CD8-positive, alpha-beta memory T cell (primary cell): ENCODE results near the gene CHCHD4. TPM values are rescaled to one million over a fixed set of nuclear protein-coding genes. Genes with fewer than 3 reads are reported as not detected.
A peak's percentile ranks its signal among the peaks of the same experiment; 100 is the strongest.

Experiments
- CTCF ChIA-PET: fragments of 350-600 bp; sonication (Branson Sonifier 250); formaldehyde crosslinking; loops from one replicate; lab custom pipeline; 2021; ENCODE audit warnings: antibody characterized with exemption; lab: Charles Lee
- POLR2A ChIA-PET: fragments of 350-600 bp; sonication (Branson Sonifier 250); formaldehyde crosslinking; loops from one replicate; lab custom pipeline; 2021; ENCODE audit warnings: antibody characterized with exemption; lab: Charles Lee
- DNase-seq, 5 donors: peaks; one replicate each; pipeline versions ENCODE4 v3.0.0 to v3.0.0-alpha.2; 2020 to 2022; ENCODE audit warnings: mixed read lengths in 1 of 5
- H3K27ac ChIP-seq: one replicate; pipeline ENCODE4 v1.7.0; 2013; ENCODE audit warnings: low read depth, mild to moderate bottlenecking, low read length, moderate library complexity
- H3K27me3 ChIP-seq: 2 replicates; pipeline ENCODE4 v1.7.0; 2013; ENCODE audit warnings: low read length, mild to moderate bottlenecking; ENCODE audit not compliant: insufficient read depth, poor library complexity, severe bottlenecking
- H3K36me3 ChIP-seq: 2 replicates; pipeline ENCODE4 v1.7.0; 2013; ENCODE audit warnings: mild to moderate bottlenecking, low read length, moderate library complexity; ENCODE audit not compliant: insufficient read depth
- H3K4me1 ChIP-seq: 2 replicates; pipeline ENCODE4 v1.7.0; 2013; ENCODE audit warnings: mild to moderate bottlenecking, low read length, moderate library complexity; ENCODE audit not compliant: insufficient read depth
- H3K4me3 ChIP-seq: 2 replicates; pipeline ENCODE4 v1.7.0; 2013; ENCODE audit warnings: mild to moderate bottlenecking, low read length
- H3K9me3 ChIP-seq: 2 replicates; pipeline ENCODE4 v1.7.0; 2013; ENCODE audit warnings: mild to moderate bottlenecking, low read length
- H3K27ac Mint-ChIP-seq, 8 donors: one replicate each; pipeline ENCODE4 v1.8.0; 2020 to 2021; ENCODE audit warnings: mixed read lengths in 8 of 8, mild to moderate bottlenecking in 6 of 8, inconsistent platforms in 3 of 8, moderate library complexity in 3 of 8
- H3K27me3 Mint-ChIP-seq, 2 donors: one replicate each; pipeline ENCODE4 v1.8.0; 2020 to 2021; ENCODE audit warnings: mixed read lengths in 2 of 2, mild to moderate bottlenecking in 1 of 2, moderate library complexity in 1 of 2
- H3K36me3 Mint-ChIP-seq, 3 donors: one replicate each; pipeline ENCODE4 v1.8.0; 2020 to 2021; ENCODE audit warnings: mixed read lengths in 3 of 3, inconsistent platforms in 1 of 3, mild to moderate bottlenecking in 1 of 3
- H3K4me1 Mint-ChIP-seq, 3 donors: one replicate each; pipeline ENCODE4 v1.8.0; 2020 to 2021; ENCODE audit warnings: mixed read lengths in 3 of 3, inconsistent platforms in 1 of 3, mild to moderate bottlenecking in 1 of 3
- H3K4me3 Mint-ChIP-seq, 7 donors: one replicate each; pipeline ENCODE4 v1.8.0; 2020 to 2021; ENCODE audit warnings: mixed read lengths in 7 of 7, mild to moderate bottlenecking in 6 of 7, moderate library complexity in 4 of 7, inconsistent platforms in 2 of 7
- H3K9me3 Mint-ChIP-seq, 5 donors: one replicate each; pipeline ENCODE4 v1.8.0; 2020 to 2022; ENCODE audit warnings: mixed read lengths in 5 of 5, mild to moderate bottlenecking in 3 of 5, moderate library complexity in 2 of 5, inconsistent platforms in 1 of 5
- polyA plus RNA-seq: library from polyadenylated mRNA; unstranded; fragments of 300-500 nt; fragmentation: Illumina TruSeq; gene quantifications from one replicate; pipeline ENCODE4 v1.2.3, GENCODE V29; 2021
- total RNA-seq, 2 experiments: library from RNA; stranded (reverse); gene quantifications; one replicate each; pipeline ENCODE4 v1.2.3, GENCODE V29; 2021

The CHCHD4 gene
- total and polyA plus RNA-seq, 3 experiments from 2014 or later, result 13.9 to 21.8 (median 21.7) TPM

DNA sequence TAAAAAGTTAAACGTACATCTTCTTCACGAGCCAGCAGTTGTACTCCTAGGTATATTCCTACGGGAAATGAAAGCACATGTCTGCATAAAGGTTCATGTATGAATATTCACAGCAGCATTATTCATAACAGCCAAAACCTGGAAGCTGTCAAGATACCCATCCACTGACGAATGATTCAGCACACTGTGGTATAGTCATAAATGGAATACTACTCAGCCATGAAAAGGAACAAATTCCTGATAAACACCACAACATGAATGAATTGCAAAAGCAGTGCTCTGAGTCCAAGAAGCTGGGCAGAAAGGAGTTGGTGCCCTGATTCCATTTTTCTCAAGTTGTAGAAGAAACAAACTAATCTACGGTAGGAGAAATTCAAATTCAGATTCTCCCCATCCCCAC, 4.1 kb upstream of the CHCHD4 start:
- Histone ChIP-seq H3K27ac (no peak overlapping the region), H3K27me3 (no peaks in the 10 kb centered on the region), H3K9me3 (no peaks in the 10 kb centered on the region), H3K4me1 (peaks cover 28% of the 10 kb centered on the region), H3K4me3 (no peak overlapping the region), H3K36me3 (peaks cover 52% of the 10 kb centered on the region)
- POLR2A ChIA-PET, result no interaction called here
- peaks cover 10 to 85% (median 21%) of the 10 kb centered on the region in 3 donors for H3K36me3 Mint-ChIP-seq
- no peaks in the 10 kb centered on the region for H3K9me3 Mint-ChIP-seq
- H3K27me3 Mint-ChIP-seq, result peaks cover 0 to 5% of the 10 kb centered on the region in 2 donors
- H3K27ac Mint-ChIP-seq, result peak overlapping the region in 2 of 8 donors; percentile 84 to 98
- H3K4me1 Mint-ChIP-seq, result peaks cover 36 to 44% (median 43%) of the 10 kb centered on the region in 3 donors
- CTCF ChIA-PET, result no interaction called here
- no peak for DNase-seq
- H3K4me3 Mint-ChIP-seq, result peak overlapping the region in 1 of 7 donors; percentile 99

GRCh38 chr3:14127516-14128161, 3.0 kb upstream of the CHCHD4 start:
- Histone ChIP-seq H3K27ac (no peak overlapping the region), H3K9me3 (no peaks in the 10 kb centered on the region), H3K36me3 (peaks cover 43% of the 10 kb centered on the region), H3K4me3 (no peak overlapping the region), H3K4me1 (peaks cover 34% of the 10 kb centered on the region), H3K27me3 (no peaks in the 10 kb centered on the region)
- peak overlapping the region in 7 of 8 donors; percentile 13 to 98 (median 64) for H3K27ac Mint-ChIP-seq
- no peaks in the 10 kb centered on the region for H3K9me3 Mint-ChIP-seq
- DNase-seq, result no peak
- CTCF ChIA-PET, result interaction anchor here (0.7 kb wide), 1 partner anchor 51 kb away, joined by 3 read pairs; the partner anchor contains the start of genes LSM3 and XPC
- H3K4me3 Mint-ChIP-seq, result peak overlapping the region in 5 of 7 donors; percentile 29 to 99 (median 93)
- peaks cover 47 to 55% (median 54%) of the 10 kb centered on the region in 3 donors for H3K4me1 Mint-ChIP-seq
- POLR2A ChIA-PET, result no interaction called here
- H3K36me3 Mint-ChIP-seq, result peaks cover 10 to 74% (median 21%) of the 10 kb centered on the region in 3 donors
- peaks cover 0 to 5% of the 10 kb centered on the region in 2 donors for H3K27me3 Mint-ChIP-seq

DNA sequence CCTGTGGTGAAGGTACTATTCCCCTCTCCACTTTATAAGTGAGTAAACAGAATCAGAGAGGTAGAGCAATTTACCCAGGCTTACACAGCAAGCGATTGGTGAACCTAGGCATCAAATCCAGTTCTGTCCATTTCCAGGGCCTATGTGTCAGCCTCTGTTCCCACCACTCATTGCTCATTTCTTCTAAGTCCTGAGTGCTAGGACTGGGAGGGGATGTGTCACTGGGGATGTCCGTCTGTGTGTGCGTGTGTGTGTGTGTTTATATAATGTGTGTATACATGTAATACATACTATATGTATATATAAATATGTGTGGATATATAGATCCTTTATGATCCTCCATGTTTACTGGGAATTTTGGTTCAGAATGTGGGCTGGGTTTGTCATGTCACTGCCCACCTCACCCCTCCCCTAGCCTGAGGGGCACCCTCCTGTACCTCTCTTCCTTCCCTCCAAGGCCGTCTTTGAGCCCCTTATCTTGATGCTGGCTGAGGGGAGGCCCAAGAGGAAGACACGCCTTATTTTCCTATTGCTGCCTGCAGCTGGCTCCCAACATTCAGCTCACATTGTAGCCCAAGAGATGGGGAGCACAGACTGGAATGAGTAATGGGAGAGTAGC, 2.3 kb upstream of the CHCHD4 start:
- H3K36me3 Mint-ChIP-seq, result peaks cover 10 to 70% (median 21%) of the 10 kb centered on the region in 3 donors
- Histone ChIP-seq H3K9me3 (no peaks in the 10 kb centered on the region), H3K36me3 (peaks cover 36% of the 10 kb centered on the region), H3K27me3 (no peaks in the 10 kb centered on the region), H3K27ac (no peak overlapping the region), H3K4me1 (peaks cover 34% of the 10 kb centered on the region), H3K4me3 (no peak overlapping the region)
- H3K9me3 Mint-ChIP-seq, result no peaks in the 10 kb centered on the region
- peaks cover 0 to 5% of the 10 kb centered on the region in 2 donors for H3K27me3 Mint-ChIP-seq
- H3K27ac Mint-ChIP-seq, result peak overlapping the region in 7 of 8 donors; percentile 74 to 98 (median 95)
- H3K4me3 Mint-ChIP-seq, result peak overlapping the region; percentile 81 to 99 (median 96)
- no peak for DNase-seq
- peaks cover 52 to 61% (median 60%) of the 10 kb centered on the region in 3 donors for H3K4me1 Mint-ChIP-seq
- ChIA-PET CTCF (no interaction called here), POLR2A (no interaction called here)

- Mint-ChIP-seq H3K4me1 (peaks cover 52 to 65% (median 63%) of the 10 kb centered on the region in 3 donors), H3K9me3 (no peaks in the 10 kb centered on the region), H3K27ac (peak overlapping the region; percentile 95 to 99 (median 98)), H3K36me3 (peaks cover 10 to 70% (median 19%) of the 10 kb centered on the region in 3 donors), H3K4me3 (peak overlapping the region; percentile 93 to 99 (median 97)), H3K27me3 (peaks cover 0 to 5% of the 10 kb centered on the region in 2 donors)
- H3K27me3 ChIP-seq, result no peaks in the 10 kb centered on the region
- H3K36me3 ChIP-seq, result peaks cover 32% of the 10 kb centered on the region
- H3K9me3 ChIP-seq, result no peaks in the 10 kb centered on the region
- peaks cover 34% of the 10 kb centered on the region for H3K4me1 ChIP-seq
- H3K4me3 ChIP-seq, result peak overlapping the region; percentile 99
- ChIA-PET POLR2A (interaction anchor here (1.0 to 3.6 kb wide), 4 partner anchors 16 to 52 kb away, joined by 3 to 78 read pairs (median 20); partner anchors contain the start of genes LSM3 and XPC), CTCF (interaction anchor here (1.4 to 4.1 kb wide), 5 partner anchors 12 to 230 kb away, joined by 4 to 30 read pairs (median 12); partner anchors contain the start of genes LSM3 and XPC)
- no peak for DNase-seq
- H3K27ac ChIP-seq, result peak overlapping the region; percentile 94
Measured at GRCh38 chr3:14126017-14126886, 1.6 kb upstream of the CHCHD4 start.

DNA sequence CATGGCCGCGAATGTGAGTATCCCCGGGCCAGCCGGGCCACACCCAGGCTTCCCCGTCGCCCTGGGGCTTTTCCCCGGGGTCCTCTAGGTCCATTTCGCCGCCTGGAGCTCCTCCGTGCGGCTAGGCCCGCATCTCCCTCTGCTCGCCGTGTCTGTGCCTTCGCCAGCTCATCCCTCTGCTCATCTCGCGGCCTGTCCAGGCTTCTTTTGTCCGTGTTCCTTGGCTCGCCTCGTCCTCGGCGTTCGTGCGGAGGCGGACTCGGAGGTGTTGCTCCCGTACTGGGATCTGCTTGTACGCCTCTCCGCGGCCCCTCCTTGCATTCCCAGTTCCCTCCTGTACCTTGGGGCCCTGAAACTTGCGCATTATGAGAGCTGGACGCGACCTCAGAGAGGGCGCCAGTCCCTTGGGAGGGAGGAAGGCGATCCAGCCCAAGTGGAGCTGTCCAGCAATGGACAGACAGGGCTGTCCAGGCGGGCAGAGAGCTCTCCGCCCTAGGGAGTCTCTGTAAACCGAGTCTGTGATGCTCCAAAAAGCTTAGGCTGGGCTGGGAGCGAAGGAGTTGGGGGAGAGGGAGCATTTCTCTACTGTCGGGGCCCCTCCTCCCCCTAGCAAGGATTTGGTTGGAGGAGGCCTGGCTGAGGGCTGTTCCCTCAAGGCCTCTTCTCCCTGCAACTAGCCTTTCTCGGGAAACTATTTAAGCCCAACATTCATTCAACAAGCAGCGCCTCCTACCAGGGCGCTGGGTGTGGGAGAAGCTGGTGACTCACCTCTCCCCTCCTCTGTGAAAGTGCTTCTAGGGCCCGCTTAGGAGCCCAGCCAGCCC, 735 bp upstream of the CHCHD4 start:
- Histone ChIP-seq H3K27me3 (no peaks in the 10 kb centered on the region), H3K4me3 (peak overlapping the region; percentile 99), H3K36me3 (peaks cover 25% of the 10 kb centered on the region), H3K4me1 (peaks cover 34% of the 10 kb centered on the region), H3K27ac (peak overlapping the region; percentile 94), H3K9me3 (no peaks in the 10 kb centered on the region)
- DNase-seq, result peak; percentile 17 to 76 (median 49)
- Mint-ChIP-seq H3K27ac (peak overlapping the region; percentile 95 to 99 (median 98)), H3K4me3 (peak overlapping the region; percentile 93 to 99 (median 97)), H3K9me3 (no peaks in the 10 kb centered on the region), H3K27me3 (peaks cover 0 to 5% of the 10 kb centered on the region in 2 donors), H3K4me1 (peaks cover 54 to 69% (median 65%) of the 10 kb centered on the region in 3 donors), H3K36me3 (peaks cover 10 to 68% (median 21%) of the 10 kb centered on the region in 3 donors)
- ChIA-PET POLR2A (interaction anchor here (0.7 to 3.6 kb wide), 8 partner anchors 13 to 1461 kb away, joined by 3 to 78 read pairs (median 6); partner anchors contain the start of genes CCDC174, LSM3, RAF1 and XPC), CTCF (interaction anchor here (0.9 to 4.1 kb wide), 12 partner anchors 11 to 468 kb away, joined by 3 to 30 read pairs (median 4); partner anchors contain the start of genes LSM3 and XPC)

- Histone ChIP-seq H3K9me3 (no peaks in the 10 kb centered on the region), H3K27me3 (no peaks in the 10 kb centered on the region), H3K36me3 (peaks cover 20% of the 10 kb centered on the region), H3K4me1 (peaks cover 34% of the 10 kb centered on the region), H3K27ac (peak overlapping the region; percentile 94), H3K4me3 (peak overlapping the region; percentile 99)
- peak in 3 of 5 donors; percentile 32 to 73 (median 43) for DNase-seq
- peak overlapping the region; percentile 76 to 98 (median 97) for H3K27ac Mint-ChIP-seq
- H3K36me3 Mint-ChIP-seq, result peaks cover 10 to 65% (median 16%) of the 10 kb centered on the region in 3 donors
- H3K9me3 Mint-ChIP-seq, result no peaks in the 10 kb centered on the region
- CTCF ChIA-PET, result interaction anchor here (0.9 to 4.1 kb wide), 11 partner anchors 10 to 527 kb away, joined by 3 to 30 read pairs (median 4); partner anchors contain the start of genes CCDC174, LSM3 and XPC
- peaks cover 0 to 5% of the 10 kb centered on the region in 2 donors for H3K27me3 Mint-ChIP-seq
- peaks cover 54 to 70% (median 61%) of the 10 kb centered on the region in 3 donors for H3K4me1 Mint-ChIP-seq
- H3K4me3 Mint-ChIP-seq, result peak overlapping the region; percentile 93 to 99 (median 97)
- POLR2A ChIA-PET, result interaction anchor here (0.7 to 3.6 kb wide), 7 partner anchors 14 to 1460 kb away, joined by 3 to 78 read pairs (median 8); partner anchors contain the start of genes CCDC174, LSM3, RAF1 and XPC
Measured at GRCh38 chr3:14124223-14124614, 451 bp downstream of the CHCHD4 start.
